ENCODE data around the gene TUBGCP2.

The TUBGCP2 gene

DNA sequence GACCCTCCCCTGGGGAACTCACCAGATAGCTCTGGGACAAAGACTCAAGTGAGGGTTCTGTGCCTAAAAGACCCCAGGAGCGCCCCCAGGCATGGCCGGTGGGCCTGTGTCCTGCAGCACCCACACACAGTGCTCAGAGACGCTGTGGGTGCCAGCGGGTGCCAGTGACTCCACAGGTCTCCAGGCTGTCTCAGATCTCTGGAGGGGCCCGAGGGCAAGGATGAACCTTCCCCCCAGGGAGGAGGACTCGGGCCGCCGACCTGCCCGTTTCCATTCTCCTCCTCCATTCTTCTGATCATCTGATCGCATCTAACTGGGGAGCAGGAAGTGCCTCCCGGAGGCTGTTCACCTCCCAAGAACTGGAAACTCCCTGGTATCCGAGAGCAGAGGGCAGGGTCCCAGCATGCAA, 33.0 kb downstream of the TUBGCP2 start:
- Histone ChIP-seq H3K27ac (ENCODE audit: low read depth, low read length) (no peak overlapping the region), H3K4me3 (ENCODE audit: low read length) (no peak overlapping the region; the same call in 1 of the 2 replicates), H3K36me3 (ENCODE audit: insufficient read depth, low read length) (peaks cover 15% of the 10 kb centered on the region; the same call in 1 of the 2 replicates), H3K27me3 (ENCODE audit: insufficient read depth, low read length) (peaks cover 12% of the 10 kb centered on the region), H3K9ac (ENCODE audit: low read depth, low read length) (no peak overlapping the region), H3K9me3 (ENCODE audit: insufficient read depth, low read depth, low read length) (no peaks in the 10 kb centered on the region), H3K4me1 (ENCODE audit: insufficient read depth, low read length) (0 out of 2 replicates have a peak, but pooled peaks cover 3% of the 10 kb centered on the region)
- 46% methylated on average over 12 of the region's 12 CpGs for WGBS

DNA sequence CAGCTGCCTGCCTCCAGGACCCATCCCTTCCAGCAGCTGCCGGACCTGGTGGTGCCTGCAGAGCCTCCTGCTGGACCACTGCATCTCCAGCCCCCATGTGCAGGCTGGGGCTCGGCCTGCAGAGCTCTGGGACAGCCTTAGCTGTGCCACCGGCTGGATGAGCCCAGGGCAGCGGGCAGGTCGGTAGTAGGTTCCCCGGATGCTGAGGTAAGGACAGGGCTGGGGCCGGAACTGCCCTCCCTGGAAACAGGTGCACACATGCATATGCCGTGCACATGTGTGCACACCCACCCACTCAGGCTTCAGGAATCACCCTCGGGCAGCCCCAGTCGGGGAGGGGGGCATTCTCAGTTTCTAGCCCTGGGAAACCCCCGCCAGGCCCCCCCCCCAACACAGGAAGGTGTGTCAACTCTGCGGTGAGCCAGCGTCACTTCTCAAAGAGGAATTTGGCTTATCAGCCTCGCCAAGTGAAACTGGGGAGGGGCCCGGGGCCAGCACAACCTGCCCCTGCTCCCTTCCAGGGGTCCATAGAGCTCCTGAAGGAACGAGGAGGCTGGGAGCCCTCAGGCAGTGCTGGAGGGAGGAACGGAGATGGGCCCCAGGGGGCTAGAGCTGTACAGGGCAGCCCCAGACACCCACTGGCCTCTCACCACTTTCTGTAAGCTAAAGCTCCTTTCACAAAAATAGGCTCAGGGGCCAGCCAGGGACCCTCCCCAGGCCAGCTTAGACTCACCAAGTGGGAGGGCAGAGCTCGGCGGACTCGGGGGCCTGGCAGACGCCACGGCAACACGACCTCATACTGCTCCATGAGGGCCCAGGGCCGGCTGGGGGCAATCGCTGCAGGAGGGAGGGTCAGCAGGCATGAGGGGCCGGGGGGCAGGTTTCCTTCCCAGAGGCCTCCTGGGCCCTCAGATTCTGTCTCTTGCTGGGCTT, 33.7 kb downstream of the TUBGCP2 start:
- no peaks in the 10 kb centered on the region for H3K9me3 ChIP-seq (ENCODE audit: insufficient read depth, low read depth, low read length)
- H3K9ac ChIP-seq (ENCODE audit: low read depth, low read length), result no peak overlapping the region
- peaks cover 9% of the 10 kb centered on the region; the same call in 1 of the 2 replicates for H3K36me3 ChIP-seq (ENCODE audit: insufficient read depth, low read length)
- H3K27me3 ChIP-seq (ENCODE audit: insufficient read depth, low read length), result peaks cover 12% of the 10 kb centered on the region
- no peak overlapping the region for H3K27ac ChIP-seq (ENCODE audit: low read depth, low read length)
- 0 out of 2 replicates have a peak, but pooled peaks cover 3% of the 10 kb centered on the region for H3K4me1 ChIP-seq (ENCODE audit: insufficient read depth, low read length)
- WGBS, result 69% methylated on average over 25 of the region's 26 CpGs
- no peak overlapping the region for H3K4me3 ChIP-seq (ENCODE audit: low read length)

DNA sequence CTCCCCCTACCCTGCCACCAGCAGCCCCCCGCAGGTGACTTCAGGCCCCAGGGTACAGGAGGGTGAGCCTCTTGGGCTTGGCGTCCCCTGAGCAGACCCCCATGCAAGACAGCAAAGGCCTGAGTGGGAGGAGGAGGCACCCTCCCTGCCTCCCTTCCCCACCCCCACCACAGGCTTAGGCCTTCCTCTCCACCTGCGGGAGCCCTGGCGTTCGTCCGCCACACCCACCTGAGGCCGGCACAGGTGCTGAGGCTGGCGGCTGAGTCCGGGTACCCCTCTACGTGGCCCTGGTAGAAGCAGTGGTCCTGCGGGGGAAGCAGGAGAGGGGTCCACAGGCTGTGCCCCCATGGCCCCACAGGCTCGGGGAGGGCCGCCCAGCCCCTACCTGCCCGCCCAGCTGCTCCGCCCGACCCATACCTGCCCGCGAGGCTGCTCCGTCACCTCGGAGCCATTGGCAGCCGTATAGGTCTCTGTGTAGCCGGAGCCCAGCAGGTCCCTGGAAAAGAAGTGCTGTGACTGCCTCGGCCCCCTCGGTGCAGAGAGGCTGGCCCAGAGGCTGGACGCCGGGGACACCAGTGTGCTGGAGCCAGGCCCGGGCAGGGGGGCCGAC, 35.0 kb downstream of the TUBGCP2 start:
- no peak overlapping the region for H3K27ac ChIP-seq (ENCODE audit: low read depth, low read length)
- H3K9me3 ChIP-seq (ENCODE audit: insufficient read depth, low read depth, low read length), result no peaks in the 10 kb centered on the region
- no peaks in the 10 kb centered on the region for H3K36me3 ChIP-seq (ENCODE audit: insufficient read depth, low read length)
- H3K4me1 ChIP-seq (ENCODE audit: insufficient read depth, low read length), result 0 out of 2 replicates have a peak, but pooled peaks cover 3% of the 10 kb centered on the region
- H3K9ac ChIP-seq (ENCODE audit: low read depth, low read length), result no peak overlapping the region
- no peak overlapping the region for H3K4me3 ChIP-seq (ENCODE audit: low read length)
- 92% methylated on average over 27 of the region's 28 CpGs for WGBS
- H3K27me3 ChIP-seq (ENCODE audit: insufficient read depth, low read length), result peaks cover 12% of the 10 kb centered on the region

DNA sequence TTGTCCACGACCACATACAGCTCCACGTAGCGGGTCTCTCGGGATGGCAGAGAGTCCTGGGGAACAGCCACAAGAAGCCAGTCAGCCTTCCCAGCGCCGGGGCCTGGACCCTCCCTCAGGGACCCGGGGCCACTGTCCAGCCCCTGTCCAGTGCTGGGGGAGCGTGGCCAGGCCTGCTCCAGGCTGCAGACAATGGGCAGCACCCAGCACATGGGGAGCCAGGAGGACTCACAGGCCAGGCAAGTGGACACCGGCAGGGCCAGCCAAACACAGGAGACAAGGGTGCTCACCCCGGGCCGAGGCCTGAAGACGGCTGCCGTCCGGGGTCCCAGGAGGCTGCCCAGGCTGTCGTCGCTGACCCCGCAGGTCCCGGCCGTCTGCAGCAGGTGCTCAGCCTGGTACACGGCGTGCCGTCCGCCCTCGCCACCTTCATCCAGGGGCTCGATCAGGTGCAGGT, 35.7 kb downstream of the TUBGCP2 start:
- Histone ChIP-seq H3K4me3 (ENCODE audit: low read length) (no peak overlapping the region), H3K9ac (ENCODE audit: low read depth, low read length) (no peak overlapping the region), H3K27me3 (ENCODE audit: insufficient read depth, low read length) (peaks cover 12% of the 10 kb centered on the region), H3K27ac (ENCODE audit: low read depth, low read length) (no peak overlapping the region), H3K9me3 (ENCODE audit: insufficient read depth, low read depth, low read length) (no peaks in the 10 kb centered on the region), H3K36me3 (ENCODE audit: insufficient read depth, low read length) (no peaks in the 10 kb centered on the region), H3K4me1 (ENCODE audit: insufficient read depth, low read length) (0 out of 2 replicates have a peak, but pooled peaks cover 3% of the 10 kb centered on the region)
- 93% methylated on average over 25 of the region's 25 CpGs for WGBS

DNA sequence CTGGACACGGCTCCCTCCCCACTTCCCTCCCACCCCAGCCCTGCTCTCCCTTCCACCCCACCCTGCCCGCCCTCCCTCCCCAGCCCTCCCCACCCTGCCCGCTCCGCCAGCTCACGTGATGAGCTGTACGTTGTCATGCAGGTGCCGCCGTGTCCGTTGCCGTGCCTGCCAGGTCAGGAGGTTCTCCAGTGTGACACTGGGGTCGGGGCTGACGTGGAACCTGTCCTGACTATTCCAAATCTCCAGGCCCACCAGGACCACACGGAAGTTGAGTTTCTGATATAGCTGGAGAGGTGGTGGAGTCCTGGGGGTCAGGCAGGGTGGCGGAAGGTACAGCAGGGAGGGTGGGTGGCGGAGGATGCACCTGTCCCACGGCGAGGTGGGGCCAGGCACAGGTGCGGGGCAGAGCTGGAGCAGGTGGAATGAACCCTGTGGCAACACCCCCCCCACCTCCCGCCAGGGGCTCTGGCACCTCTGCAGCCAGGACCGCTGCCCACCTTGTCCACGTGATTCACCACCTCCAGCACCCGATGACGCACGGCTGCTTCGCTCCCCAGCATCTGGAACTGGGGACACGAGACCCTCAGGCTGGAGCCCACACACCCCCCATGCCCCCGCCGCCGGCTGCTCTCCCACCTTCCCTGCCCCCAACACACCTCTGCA, 36.2 kb downstream of the TUBGCP2 start:
- no peak overlapping the region for H3K9ac ChIP-seq (ENCODE audit: low read depth, low read length)

DNA sequence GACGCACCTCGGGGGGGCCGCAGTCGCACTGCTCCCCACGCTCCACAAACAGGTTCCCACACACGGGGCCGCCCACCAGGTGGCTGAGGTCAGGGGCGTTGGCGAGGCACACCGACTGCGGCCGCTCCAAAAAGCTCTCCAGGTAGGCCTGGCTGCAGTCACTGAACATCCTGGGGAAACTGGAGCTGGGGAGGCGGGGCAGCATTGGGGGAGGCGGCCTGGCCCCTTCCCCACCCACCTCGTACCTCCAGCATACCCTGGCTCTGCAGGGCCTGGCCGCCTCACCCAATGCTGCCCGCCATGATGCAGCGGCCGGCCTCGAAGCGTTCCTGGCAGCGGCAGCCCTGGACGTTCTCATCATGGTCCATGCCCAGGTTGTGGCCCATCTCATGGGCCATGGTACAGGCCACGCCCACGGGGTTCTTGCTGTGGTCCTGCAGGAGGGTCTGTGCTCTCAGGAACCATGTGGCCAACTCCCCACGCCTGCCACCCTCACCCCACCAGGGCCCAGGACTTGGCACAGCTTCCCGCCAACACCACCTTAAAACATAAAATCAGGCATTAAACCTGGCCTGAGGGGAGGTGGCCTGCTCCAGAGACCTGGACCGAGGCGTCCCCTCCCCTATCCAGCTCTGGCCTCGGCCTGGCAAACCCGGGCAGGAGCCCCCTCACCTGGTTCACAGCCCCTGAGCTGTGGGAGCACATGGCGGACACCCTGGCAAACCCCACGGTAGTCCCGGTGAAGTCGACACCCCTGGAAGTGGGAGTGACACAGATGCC, 37.0 kb downstream of the TUBGCP2 start:
- Histone ChIP-seq H3K9ac (ENCODE audit: low read depth, low read length) (no peak overlapping the region), H3K4me1 (ENCODE audit: insufficient read depth, low read length) (0 out of 2 replicates have a peak, but pooled peaks cover 3% of the 10 kb centered on the region), H3K36me3 (ENCODE audit: insufficient read depth, low read length) (no peaks in the 10 kb centered on the region), H3K27me3 (ENCODE audit: insufficient read depth, low read length) (peaks cover 12% of the 10 kb centered on the region), H3K4me3 (ENCODE audit: low read length) (no peak overlapping the region), H3K9me3 (ENCODE audit: insufficient read depth, low read depth, low read length) (no peaks in the 10 kb centered on the region), H3K27ac (ENCODE audit: low read depth, low read length) (no peak overlapping the region)
- whole genome bisulfite sequencing, result 83% methylated on average over 35 of the region's 35 CpGs

More for the DNA sequence above, 36.2 kb downstream of the TUBGCP2 start:
- H3K4me3 ChIP-seq (ENCODE audit: low read length), result no peak overlapping the region
- no peaks in the 10 kb centered on the region for H3K9me3 ChIP-seq (ENCODE audit: insufficient read depth, low read depth, low read length)
- WGBS, result 83% methylated on average over 27 of the region's 29 CpGs
- H3K36me3 ChIP-seq (ENCODE audit: insufficient read depth, low read length), result no peaks in the 10 kb centered on the region
- peaks cover 12% of the 10 kb centered on the region for H3K27me3 ChIP-seq (ENCODE audit: insufficient read depth, low read length)
- H3K27ac ChIP-seq (ENCODE audit: low read depth, low read length), result no peak overlapping the region
- 0 out of 2 replicates have a peak, but pooled peaks cover 3% of the 10 kb centered on the region for H3K4me1 ChIP-seq (ENCODE audit: insufficient read depth, low read length)

DNA sequence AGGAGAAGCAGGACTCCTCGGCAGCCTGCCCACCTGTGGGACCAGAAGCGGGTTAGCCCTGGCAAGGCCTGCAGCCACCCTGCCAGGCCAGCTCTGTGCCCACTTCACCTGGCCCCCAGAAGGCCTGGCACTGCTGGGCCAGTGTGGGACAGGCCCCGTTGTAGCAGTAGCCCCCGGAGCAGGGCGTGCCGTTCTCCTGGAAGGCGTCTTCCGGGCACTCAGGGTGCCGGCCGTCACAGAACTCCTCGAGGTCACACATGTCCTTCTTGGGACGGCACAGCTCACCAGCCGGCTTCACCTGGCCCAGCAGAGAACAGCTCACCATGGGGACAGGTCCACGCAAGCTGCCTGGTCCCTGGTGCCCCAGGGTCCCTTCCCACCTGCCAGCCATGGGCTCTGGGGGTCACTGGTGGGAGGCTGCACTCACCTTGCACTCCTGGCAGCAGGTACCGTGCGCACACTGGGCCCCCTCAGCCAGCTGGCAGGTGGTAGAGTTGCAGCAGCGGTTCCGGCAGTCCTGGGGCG, 37.8 kb downstream of the TUBGCP2 start:
- Histone ChIP-seq H3K4me3 (ENCODE audit: low read length) (no peak overlapping the region), H3K27me3 (ENCODE audit: insufficient read depth, low read length) (peaks cover 3% of the 10 kb centered on the region), H3K9me3 (ENCODE audit: insufficient read depth, low read depth, low read length) (no peaks in the 10 kb centered on the region), H3K4me1 (ENCODE audit: insufficient read depth, low read length) (no peaks in the 10 kb centered on the region), H3K27ac (ENCODE audit: low read depth, low read length) (no peak overlapping the region), H3K9ac (ENCODE audit: low read depth, low read length) (no peak overlapping the region), H3K36me3 (ENCODE audit: insufficient read depth, low read length) (no peaks in the 10 kb centered on the region)
- WGBS, result 94% methylated on average over 19 of the region's 19 CpGs

DNA sequence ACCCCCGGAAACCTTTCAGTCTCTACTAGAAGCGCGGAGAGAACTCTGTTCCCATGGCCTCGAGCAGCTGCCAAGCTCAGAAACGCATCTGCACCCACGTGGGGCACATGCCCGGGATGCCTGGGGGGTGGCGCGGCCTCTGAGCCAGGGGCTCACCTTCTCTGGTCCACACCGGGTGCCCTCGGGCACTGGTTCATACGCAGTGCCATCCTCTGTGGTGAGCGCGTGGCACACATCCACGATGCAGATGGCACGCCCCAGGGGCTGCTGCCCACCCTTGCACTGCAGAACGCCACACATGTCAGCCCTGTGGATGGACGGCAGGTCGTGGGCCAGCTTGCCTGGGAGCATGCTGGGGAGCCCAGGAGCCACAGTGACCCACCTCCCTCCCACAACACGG, 38.5 kb downstream of the TUBGCP2 start:
- H3K9ac ChIP-seq (ENCODE audit: low read depth, low read length), result no peak overlapping the region
- no peaks in the 10 kb centered on the region for H3K27me3 ChIP-seq (ENCODE audit: insufficient read depth, low read length)
- H3K4me1 ChIP-seq (ENCODE audit: insufficient read depth, low read length), result no peaks in the 10 kb centered on the region
- no peak overlapping the region for H3K4me3 ChIP-seq (ENCODE audit: low read length)
- no peaks in the 10 kb centered on the region for H3K9me3 ChIP-seq (ENCODE audit: insufficient read depth, low read depth, low read length)
- WGBS, result 90% methylated on average over 20 of the region's 20 CpGs
- H3K36me3 ChIP-seq (ENCODE audit: insufficient read depth, low read length), result no peaks in the 10 kb centered on the region
- H3K27ac ChIP-seq (ENCODE audit: low read depth, low read length), result no peak overlapping the region

DNA sequence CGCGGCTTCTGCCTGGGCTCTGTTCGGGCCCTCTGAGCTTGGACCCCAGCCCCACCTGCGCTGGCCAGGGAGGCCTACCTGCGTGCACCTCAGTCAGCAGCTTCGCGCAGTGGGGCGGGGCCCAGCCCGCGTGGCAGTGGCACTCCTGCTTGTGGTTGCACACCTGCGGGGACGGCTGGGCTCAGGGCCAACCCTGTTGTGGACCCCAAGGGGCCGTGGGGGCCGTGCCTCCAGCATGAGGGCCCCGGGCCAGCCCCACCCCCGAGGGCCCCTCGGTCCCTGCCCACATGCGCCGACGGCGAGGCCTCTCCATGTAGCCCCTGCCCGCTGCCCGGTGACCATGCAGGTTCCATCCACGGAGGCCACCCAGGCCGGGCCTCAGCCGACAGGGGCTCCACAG, 39.3 kb downstream of the TUBGCP2 start:
- no peaks in the 10 kb centered on the region for H3K36me3 ChIP-seq (ENCODE audit: insufficient read depth, low read length)
- WGBS, result 88% methylated on average over 26 of the region's 26 CpGs
- H3K9me3 ChIP-seq (ENCODE audit: insufficient read depth, low read depth, low read length), result no peaks in the 10 kb centered on the region
- no peak overlapping the region for H3K4me3 ChIP-seq (ENCODE audit: low read length)
- H3K27me3 ChIP-seq (ENCODE audit: insufficient read depth, low read length), result no peaks in the 10 kb centered on the region
- no peak overlapping the region for H3K27ac ChIP-seq (ENCODE audit: low read depth, low read length)
- no peak overlapping the region for H3K9ac ChIP-seq (ENCODE audit: low read depth, low read length)
- no peaks in the 10 kb centered on the region for H3K4me1 ChIP-seq (ENCODE audit: insufficient read depth, low read length)

DNA sequence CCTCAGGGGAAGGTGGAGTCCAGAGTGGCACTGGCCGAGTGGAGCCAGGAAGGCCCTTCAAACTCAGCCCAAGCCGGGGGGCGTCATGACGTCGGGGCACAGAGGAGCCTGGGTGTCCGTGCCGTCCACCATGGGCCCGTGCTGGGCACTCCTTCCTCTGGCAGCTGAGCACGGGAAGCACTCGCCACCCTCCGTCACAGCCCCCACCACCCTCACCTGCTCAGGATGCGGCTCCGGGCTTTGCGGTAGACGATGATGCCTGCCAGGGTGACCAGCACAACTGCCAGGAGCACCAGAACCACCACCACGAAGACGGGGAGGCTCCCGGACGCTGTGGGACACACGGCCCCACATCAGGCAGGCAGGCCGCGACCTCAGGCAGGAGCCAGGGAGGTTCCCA, 40.1 kb downstream of the TUBGCP2 start:
- 95% methylated on average over 22 of the region's 22 CpGs for WGBS

More for the DNA sequence above, 40.1 kb downstream of the TUBGCP2 start:
- Histone ChIP-seq H3K27ac (ENCODE audit: low read depth, low read length) (no peak overlapping the region), H3K9ac (ENCODE audit: low read depth, low read length) (no peak overlapping the region), H3K4me1 (ENCODE audit: insufficient read depth, low read length) (no peaks in the 10 kb centered on the region), H3K4me3 (ENCODE audit: low read length) (no peak overlapping the region), H3K9me3 (ENCODE audit: insufficient read depth, low read depth, low read length) (no peaks in the 10 kb centered on the region), H3K36me3 (ENCODE audit: insufficient read depth, low read length) (no peaks in the 10 kb centered on the region), H3K27me3 (ENCODE audit: insufficient read depth, low read length) (peaks cover under 1% of the 10 kb centered on the region; the same call in 1 of the 2 replicates)

All from HUES64 (cell line).